ENCODE results near the gene PICK1. TPM values are rescaled to one million over a fixed set of nuclear protein-coding genes. Genes with fewer than 3 reads are reported as not detected.
A peak's percentile ranks its signal among the peaks of the same experiment; 100 is the strongest.

The PICK1 gene
- total RNA-seq, 1 donor from 2014 or later = 8.7 TPM

DNA sequence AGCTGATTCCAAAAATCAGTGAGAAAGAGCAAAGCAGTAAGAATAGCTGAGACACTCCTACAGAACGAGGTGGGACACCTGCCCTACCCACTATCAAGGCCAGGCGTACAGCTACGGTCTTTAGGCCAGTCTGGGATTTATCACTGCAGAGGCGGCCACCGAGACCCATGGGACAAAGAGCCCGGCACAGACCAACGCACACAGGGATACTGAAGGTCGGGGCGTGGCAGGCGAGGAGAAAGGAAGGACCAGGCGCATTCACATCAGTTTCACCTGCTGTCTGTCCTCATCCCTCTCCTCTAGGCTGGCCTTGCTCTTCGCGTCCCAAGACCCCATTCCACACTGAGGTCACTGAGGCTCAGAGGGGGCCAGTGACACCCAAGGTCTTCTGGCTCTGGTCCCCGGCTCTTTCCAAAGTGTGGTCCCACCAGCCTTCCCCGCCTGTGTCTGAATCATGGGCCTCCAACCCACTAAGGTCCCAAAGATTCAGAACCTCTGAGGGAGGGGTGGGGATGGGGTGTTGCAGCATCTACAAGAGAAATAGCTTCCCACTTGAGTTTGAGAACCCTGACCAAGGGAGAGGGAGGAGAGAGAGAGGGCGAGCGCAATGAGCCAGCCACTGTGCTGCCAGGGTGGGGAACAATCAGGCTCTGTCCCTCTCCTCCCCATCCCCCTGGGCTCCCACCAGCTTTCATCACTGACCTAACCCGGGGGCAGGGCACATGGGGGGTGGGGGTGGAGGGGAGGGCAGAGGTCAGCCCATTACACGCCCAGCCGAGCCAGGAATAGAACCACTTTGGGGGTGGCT, 7.2 kb upstream of the PICK1 start:
- no peak for DNase-seq (ENCODE audit: low read depth, low spot score)

DNA sequence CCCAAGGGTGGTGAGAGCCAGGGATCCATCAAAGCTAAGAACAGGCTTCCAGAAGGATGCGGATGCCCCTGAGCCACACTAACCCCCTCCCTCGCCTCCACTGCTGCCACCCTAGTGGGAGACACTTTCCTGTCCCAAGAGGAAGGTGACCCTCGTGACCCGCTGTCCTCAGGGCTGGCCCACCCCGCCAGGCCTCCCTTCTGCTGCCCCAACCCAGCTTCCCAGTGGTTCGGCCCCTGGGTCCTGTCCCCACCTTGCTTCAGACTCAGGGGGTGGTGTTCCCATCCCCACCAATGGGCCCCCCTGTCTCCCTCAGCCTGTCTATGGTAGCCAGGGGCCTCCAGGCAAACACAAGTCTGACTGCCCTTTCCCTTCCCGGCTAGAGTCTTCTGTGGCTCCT, 6.5 kb upstream of the PICK1 start:
- no peak for DNase-seq (ENCODE audit: low read depth, low spot score)

DNA sequence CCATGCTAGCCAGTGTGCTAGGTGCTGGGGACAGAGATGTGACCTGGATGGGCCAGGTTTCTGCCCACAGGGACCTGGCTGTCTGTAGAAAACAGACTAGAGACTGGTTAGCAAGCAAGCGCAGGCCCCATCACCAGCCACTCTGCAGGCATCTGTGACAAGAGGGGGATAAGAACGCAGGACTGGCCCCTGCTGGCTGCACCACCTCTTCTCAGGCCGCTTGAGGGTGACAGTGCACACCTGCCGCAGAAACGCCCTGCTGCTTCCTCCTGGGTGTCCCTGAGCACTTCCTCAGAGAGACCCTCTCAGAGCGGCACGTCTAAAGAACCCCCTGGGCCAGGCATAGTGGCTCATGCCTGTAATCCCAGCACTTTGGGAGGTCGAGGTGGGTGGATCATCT, 5.9 kb upstream of the PICK1 start:
- DNase-seq (ENCODE audit: low read depth, low spot score) = no peak

DNA sequence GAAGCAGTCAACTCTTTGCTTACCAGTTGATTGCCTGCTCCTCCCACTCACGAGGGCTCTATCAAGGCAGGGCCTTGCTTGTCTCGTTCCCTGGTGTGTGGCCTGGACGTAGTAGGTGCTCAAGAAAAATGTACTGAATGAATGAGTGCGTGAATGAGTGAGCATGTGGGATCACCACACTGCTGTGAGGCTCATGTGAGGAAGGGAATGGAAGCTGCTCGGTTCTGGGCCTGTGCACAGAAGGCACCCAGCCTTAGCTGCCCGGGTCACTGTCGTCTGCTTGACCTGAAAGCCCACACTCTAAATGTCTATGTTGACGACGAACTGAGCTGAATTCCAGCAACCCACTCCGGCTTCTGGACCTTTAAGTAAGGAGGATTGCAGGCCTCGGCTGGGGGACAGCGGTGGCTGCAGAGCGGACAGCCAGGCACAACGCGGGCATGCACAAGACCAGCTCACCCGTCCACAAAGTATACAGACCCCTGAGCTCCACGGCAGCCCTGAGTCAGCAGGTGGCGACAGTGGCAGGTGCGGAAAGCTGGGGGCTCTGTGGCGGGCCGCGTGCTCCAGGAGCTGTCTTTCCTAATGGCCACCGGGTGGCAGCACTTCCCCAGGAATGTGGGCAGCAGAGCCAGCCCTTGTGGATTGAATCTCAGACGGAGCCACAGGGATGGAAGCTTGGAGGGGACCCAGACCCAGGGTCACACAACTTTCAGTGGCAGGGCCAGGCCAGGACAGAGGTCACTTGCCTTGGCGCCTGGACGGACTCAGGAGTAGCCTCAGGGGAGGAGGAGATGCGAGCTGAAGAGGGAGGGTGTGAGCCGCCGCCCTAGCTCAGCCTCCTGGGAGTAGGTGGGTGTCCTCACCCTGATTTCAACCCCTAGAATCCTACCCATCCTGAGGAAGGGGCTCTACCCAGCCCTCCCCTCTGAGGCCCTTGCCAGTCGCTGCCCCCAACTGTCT, 5.0 kb upstream of the PICK1 start:
- DNase-seq (ENCODE audit: low read depth, low spot score) = peak; percentile 26

DNA sequence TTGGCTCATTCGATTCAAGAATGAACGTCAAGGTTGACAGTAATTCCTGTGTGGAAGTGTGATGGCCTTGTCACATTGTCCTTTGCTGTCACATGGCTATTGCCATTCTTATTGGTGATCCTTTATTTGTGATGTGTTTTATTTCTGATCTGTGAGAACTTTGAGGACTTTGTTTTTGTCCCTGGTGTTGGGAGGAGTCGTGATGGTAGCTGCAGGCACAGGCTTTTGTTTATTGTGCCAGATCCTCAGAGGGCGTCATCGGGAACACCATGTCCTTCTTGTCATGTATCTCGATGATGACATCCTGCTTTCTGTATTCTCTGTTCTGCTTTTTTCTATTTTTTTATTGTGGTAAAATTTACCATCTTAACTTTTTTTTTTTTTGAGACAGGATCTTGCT, 5.6 kb downstream of the PICK1 start:
- no peak for DNase-seq (ENCODE audit: low read depth, low spot score)

DNA sequence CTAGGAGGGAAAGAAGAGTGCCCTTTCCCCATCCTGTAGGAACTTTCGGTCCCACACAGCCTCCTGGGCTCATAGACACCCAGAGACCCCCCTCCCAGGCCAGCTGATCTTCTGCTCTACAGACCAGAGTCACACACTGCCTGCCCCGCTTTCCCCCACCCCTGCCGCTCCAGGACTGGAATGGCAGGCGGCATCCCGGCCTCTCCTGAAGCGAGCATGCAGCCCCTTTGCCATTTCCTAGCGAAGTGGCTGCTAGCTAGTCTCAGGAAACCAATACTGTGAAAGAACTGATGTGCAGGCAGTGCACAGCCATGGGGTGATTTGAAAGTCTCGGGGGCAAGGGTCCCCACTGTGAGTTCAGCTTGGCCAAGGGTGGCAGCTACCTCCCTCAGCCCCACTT, 8.3 kb downstream of the PICK1 start:
- no peak for DNase-seq (ENCODE audit: low read depth, low spot score)

DNA sequence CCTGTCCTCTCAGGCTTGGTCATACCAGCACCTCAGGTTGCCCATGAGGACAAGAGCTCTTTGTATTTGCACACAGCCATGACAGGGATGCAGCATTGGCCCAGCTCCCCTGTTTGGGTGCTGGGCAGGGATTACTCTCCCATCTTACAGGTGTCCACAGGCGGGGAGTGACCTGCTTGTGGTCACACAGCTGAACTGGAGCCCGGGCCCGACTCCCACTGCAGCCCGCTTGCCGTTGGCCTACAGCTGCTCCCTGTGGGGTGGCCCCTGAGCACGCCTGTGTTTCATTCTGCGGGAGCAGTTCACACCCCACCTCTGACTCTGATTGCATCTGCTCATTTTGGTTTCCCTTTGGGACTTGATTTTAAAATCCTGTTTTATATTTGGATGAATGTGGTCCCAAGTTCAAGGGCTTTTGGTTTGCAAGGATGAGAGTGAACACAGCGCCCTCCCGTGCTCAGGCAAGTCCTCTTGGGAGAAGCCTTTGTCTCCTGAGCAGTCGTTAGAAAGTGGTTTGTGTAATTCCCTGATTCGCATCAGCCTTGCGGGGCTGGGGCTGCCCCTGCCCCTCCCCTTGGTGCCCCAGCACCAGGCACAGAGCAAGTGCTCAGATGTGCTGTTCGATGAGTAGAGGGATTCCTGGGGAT, 9.3 kb downstream of the PICK1 start:
- no peak for DNase-seq (ENCODE audit: low read depth, low spot score)

DNA sequence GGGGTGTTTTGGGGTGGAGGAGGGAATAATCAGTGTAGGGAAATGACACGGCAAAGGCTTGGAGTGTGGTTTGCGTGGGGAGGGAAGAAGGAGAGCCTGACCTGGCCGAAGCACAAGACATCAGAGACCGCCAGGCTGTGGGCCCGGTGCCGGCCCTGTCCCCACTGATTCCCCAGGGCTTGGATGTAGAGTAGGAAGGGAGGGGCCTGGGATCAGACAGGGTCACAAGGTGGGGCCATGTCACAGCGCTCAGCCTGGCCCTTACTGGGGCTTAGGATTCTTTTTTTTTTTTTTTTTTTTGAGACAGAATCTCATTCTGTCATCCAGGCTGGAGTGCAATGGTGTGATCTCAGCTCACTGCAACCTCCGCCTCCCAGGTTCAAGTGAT, 9.8 kb downstream of the PICK1 start:
- no peak for DNase-seq (ENCODE audit: low read depth, low spot score)

DNA sequence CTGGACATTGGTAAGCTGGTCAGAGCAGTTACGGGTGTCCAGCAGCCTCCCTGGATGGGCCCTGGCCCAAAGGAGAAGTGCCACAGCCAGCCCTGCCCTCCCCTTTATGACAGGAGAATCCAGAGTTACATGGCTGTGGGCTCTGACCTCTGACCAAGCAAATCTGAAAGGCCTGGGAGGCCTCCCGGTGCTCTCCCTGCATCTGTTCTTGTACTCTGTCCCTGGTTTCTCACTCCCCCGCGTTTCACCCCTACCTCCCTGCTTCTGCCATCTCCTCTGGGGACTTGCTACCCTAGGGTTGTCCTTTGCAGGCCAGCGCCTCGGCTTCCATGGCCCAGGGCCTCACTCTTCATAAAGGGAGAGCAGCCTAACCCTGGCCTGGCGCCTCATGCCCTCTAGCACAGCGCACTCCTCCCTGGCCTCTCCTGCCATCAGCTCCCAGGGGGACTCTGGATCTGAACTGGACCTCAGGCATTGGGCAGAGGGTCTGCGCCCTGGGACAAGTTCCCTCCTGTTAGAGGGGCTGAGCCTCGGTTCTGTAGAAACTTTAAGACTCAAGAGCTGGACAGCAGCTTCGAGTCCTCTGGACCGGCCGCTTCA, 10.7 kb downstream of the PICK1 start:
- DNase-seq (ENCODE audit: low read depth, low spot score) = no peak

DNA sequence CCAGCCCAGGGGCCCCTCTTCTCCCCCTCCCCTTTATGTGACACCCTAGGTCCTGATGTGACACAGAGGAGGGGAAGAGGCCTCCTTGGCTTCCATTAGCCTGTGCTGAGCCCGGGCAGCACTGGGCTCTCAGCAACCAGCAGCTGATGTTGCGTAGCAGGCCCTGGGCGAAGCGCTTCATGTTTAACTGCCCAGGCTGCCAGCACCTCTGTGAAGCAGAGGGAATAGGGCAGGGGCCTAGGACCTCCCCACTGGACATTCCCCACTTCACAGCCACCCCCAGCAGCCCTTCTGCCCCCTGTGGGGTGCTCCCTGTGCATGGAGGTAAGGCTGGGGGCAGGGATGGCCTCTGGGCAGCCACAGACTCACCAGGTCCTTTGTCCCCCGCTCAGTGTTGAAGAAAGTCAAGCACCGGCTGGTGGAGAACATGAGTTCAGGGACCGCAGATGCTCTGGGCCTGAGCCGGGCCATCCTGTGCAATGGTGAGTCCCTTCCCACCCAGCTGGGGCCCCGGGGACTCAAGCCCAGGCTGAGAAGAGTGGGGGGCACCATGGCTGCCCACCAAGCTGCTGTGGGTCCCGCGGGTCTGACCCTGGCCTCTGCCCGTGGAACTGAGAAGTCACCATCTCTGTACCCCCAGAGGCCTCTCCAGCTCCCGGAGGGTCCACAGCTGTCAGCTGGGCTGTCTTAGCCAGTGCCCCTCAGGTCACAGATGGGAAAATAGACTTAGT, 11.6 kb downstream of the PICK1 start:
- DNase-seq (ENCODE audit: low read depth, low spot score) = no peak

DNA sequence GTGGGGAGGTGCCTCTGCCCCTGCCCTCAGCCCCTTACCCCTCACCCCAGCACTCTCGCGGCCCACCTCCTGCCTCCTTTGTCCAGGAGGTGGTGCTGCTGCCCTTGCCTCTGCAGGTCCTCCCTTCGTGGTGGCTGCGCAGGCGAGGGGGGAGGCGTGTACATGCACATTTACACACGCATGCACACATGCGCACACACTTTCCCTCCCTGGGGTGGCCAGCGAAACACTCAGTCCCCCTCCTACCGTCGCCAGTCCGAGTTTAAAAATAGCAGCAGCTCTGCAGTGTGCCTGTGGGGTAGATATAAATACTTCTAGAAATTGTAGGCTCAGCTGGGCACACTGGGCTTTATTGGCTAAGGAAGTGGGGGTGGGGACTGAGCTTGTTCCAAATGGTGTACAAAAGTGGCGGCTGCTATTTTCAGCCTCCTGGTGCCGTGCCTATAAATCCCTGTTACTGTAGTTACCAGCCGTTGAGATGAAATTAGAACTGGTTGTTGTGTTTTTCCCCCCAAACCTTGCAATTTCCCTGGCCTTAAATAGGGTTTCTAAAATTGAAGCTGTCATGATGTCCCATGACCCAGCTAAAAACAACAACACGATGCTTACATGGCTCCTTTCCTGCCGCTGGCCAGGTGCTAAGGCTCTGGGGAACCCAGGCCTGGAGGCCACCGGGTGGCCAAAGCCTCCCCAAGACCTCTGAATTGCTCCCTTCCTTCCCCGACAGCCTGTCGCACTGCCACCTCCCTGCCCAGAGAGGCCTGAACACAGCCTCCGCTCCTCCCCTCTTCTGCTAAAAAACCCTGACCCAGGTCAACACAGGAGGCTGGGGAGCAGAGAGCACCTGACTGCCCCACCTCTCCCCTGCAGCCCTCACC, 12.4 kb downstream of the PICK1 start:
- DNase-seq (ENCODE audit: low read depth, low spot score) = no peak

DNA sequence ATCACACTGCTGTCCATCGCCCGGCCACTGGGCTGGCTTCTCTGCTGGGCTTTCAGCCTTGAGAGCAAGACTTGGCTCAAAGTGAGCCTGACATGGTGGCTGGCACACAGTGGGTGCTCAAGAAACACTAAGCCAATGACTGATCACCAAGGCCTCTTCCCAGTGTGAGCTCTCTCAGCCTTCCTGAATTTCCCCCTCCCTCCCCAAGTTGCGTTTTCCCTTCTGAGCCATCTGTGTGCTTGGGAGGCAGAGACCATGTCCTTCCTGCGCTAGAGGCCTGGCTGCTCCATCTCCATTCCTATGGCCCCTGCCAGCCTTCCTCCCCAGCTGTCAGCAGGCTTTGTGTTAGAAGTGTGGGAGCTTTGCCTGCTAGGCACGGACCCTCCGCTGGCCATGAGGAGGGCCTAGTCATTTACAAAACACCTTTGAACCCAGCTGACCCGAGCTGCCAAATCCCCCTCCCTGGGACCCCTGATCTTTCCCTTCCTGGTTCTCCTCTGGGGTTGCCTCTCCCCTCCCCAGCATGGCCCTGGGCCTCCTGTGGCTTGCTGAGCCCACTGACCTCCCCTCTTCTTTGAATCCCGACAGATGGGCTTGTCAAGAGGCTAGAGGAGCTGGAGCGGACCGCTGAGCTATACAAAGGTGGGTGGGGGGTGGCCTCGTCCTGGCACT, 13.2 kb downstream of the PICK1 start:
- DNase-seq (ENCODE audit: low read depth, low spot score) = no peak

DNA sequence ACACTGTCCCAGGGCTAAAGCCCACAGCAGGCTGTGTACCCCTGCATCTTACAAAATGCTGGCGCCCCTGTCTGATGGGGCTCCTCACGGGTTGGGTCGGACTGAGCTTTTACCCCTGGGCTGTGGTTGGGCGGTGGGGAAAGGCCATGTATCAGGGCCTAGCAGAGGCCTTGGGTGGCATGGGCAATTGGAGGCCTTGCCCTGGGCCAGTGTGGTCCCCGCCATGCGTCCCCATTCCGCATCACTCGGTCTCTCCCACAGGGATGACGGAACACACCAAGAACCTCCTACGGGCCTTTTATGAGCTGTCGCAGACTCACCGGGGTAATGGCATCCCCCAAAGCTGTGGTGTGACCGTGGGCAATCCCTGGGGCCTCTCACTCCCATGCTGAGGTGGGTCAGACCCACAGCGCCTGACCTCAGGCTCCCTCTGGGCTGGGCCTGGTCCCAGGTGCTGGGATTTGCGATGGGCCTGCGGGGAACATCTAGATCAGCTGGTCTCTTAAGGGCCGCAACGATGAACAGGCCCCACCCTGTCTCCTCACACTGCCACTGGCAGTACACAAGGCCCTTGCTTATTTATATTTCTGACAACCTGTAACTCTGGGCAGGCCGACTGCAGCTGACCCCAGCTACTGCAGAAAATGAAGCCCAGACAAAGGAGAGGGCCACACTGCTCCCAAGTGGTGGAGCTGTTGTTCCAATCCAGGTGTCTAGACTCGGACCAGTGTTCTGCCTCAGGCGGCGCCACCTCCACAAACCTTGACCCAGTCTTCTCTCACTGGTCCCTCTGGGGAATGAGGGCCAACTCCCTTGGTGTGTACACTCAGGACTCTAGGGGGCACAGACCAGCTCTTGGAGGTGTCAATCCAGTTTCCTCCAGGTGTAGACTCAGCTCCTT, 14.5 kb downstream of the PICK1 start:
- no peak for DNase-seq (ENCODE audit: low read depth, low spot score)

DNA sequence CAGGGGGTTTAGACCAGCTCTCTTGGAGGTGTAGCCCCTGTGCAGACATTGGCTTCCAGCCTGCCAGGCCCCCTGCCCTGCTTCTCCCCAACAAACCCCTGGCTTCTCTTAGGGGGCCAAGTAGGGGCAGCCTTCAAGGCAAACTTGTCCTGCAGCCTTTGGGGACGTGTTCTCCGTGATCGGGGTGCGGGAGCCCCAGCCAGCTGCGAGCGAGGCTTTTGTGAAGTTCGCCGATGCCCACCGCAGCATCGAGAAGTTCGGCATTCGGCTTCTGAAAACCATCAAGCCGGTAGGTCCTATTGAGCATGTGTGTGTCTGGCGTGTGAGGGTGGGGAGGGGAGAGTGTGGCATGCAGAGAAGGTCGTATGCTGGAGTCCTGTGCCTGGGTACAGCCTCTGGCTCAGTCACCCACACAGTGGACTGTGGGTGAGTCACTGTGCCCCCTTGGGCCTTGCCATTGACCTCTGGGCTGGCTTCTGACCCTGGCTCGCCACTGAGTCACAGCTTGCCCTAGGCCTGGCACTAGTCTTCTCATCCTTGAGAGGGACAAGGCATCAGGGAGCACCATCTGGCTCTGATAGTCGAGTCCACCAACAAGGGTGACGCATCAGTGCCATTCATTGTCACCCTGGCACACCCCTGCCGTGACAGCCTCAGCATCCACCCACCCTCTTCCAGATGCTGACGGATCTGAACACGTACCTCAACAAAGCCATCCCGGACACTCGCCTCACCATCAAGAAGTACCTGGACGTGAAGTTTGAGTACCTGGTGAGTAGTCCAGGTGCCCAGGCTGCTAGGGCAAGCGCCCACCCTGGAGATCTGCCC, 15.3 kb downstream of the PICK1 start:
- DNase-seq (ENCODE audit: low read depth, low spot score) = no peak

DNA sequence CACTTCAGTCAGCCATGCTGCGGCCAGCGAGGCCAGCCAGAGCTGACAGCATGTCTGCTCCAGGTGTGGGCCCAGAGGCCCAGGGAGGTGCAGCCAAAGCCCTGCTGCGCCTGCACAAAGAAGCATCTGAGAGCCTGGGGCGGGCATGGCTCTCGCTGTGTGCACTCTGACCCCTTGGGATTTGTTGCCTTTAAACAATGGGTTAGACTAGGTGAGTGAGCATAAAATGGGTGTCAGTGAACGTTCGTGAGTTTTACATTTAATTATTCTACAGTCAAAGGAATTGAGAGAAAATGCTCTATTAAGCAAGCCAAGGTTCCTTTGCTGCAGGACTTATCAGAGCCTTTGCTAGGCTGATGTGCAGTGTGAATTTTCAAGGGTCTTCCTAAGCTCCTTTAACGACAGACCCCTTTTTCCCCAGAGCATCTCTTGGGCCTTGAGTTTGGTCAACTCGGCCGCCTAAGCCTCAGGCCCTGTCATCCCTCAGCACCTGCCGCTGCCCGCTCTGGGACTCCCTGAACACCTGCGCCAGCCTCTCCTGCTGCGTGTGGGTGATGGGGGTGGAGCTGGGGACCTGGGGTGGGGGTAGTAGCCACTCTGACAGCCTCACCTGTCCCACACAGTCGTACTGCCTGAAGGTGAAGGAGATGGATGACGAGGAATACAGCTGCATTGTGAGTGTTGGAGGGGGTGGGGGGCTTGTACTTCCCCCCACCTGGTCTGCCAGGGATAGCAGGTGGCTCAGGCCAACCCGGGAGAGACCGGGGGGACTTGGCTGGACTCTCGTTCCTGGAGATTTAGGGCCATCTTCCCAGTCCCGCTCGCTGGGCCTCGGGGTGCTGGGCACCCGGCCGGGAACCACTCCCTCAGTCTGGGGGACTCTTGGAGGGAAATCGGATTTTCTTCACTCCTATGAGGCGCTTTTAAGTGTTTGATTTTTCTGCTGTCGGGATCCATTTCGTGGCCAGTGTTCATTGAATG, 16.2 kb downstream of the PICK1 start:
- DNase-seq (ENCODE audit: low read depth, low spot score) = no peak

All from pulmonary artery endothelial cell (primary cell).